ENCODE measurements around the gene FASN.
A peak's percentile ranks its signal among the peaks of the same experiment; 100 is the strongest.

Gene FASN

DNA sequence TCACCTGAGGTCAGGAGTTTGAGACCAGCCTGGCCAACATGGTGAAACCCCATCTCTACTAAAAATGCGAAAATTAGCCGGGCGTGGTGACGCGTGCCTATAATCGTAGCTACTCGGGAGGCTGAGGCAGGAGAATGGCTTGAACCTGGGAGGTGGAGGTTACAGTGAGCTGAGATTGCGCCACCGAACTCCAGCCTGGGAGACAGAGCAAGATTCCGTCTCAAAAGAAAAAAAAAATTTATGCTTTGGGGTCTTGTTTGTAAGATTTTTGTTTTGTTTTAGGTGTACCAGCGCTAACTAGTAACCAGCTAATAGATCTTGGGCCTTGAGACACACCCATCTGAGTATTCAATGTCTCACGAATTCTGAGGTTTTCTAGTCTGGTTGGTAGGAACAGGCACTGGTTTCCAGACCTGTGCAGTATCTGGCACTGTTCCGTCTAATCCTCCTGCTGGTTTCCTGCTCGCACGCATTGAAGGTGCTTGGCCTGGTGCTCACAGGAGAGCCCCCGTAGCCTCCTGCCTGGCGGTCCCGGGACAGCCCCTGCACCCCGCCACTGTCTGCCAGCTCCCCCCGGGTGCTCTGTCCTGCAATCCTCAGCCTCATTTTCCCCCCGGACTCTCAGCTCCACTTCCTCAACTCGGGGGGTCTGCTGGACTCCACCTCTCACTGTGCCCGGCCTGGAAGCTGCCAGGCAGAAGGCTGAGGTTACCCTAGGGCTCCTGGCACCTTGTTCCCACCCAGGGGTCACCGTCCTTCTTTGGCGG lies 21.8 kb downstream of the FASN start:
- Histone ChIP-seq H3K4me2 (ENCODE audit: low read length) (no peak overlapping the region), H3K9me3 (replicated peaks; ENCODE audit: low read length) (no peaks in the 10 kb centered on the region), H3K27me3 (ENCODE audit: control insufficient read depth, insufficient read depth, low read length) (no peaks in the 10 kb centered on the region), H3K36me3 (ENCODE audit: insufficient read depth, low read length) (peaks cover 34% of the 10 kb centered on the region), H3K4me1 (ENCODE audit: control insufficient read depth, insufficient read depth, low read length) (no peaks in the 10 kb centered on the region), H3K9ac (ENCODE audit: low read depth, low read length) (no peak overlapping the region), H3K4me3 (ENCODE audit: low read length) (no peak overlapping the region)

DNA sequence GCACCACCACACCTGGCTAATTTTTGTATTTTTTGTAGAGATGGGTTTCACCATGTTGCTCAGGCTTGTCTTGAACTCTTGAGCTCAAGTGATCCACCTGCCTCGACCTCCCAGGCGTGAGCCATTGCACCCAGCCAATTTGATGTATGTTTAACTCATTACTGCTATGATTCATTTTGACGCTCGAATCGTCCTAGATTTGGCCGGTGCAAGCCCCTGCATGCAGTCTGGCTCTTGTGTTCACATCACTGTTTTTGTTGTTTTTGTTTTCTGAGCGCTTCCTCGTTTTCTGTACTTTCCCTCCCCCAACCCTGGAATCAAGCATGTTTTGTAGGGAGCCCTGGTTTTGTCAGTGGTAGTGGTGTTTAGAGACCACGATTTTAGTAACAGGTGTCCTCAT lies 24.6 kb downstream of the FASN start:
- Histone ChIP-seq H3K27me3 (ENCODE audit: control insufficient read depth, insufficient read depth, low read length) (no peaks in the 10 kb centered on the region), H3K9ac (ENCODE audit: low read depth, low read length) (no peak overlapping the region), H3K4me1 (ENCODE audit: control insufficient read depth, insufficient read depth, low read length) (no peaks in the 10 kb centered on the region), H3K4me3 (ENCODE audit: low read length) (no peak overlapping the region), H3K36me3 (ENCODE audit: insufficient read depth, low read length) (peaks cover 12% of the 10 kb centered on the region), H3K4me2 (ENCODE audit: low read length) (no peak overlapping the region), H3K9me3 (replicated peaks; ENCODE audit: low read length) (no peaks in the 10 kb centered on the region)

- Histone ChIP-seq H3K4me1 (ENCODE audit: control insufficient read depth, insufficient read depth, low read length) (no peaks in the 10 kb centered on the region), H3K27me3 (ENCODE audit: control insufficient read depth, insufficient read depth, low read length) (no peaks in the 10 kb centered on the region), H3K9me3 (replicated peaks; ENCODE audit: low read length) (no peaks in the 10 kb centered on the region), H3K4me2 (ENCODE audit: low read length) (no peak overlapping the region), H3K4me3 (ENCODE audit: low read length) (no peak overlapping the region), H3K9ac (ENCODE audit: low read depth, low read length) (no peak overlapping the region), H3K36me3 (ENCODE audit: insufficient read depth, low read length) (peaks cover 6% of the 10 kb centered on the region)
Observed at GRCh38 chr17:82072827-82073226, 25.2 kb downstream of the FASN start.

GRCh38 chr17:82070611-82071010 lies 27.4 kb downstream of the FASN start:
- Histone ChIP-seq H3K4me3 (ENCODE audit: low read length) (no peak overlapping the region), H3K4me2 (ENCODE audit: low read length) (no peak overlapping the region), H3K4me1 (ENCODE audit: control insufficient read depth, insufficient read depth, low read length) (peaks cover 8% of the 10 kb centered on the region), H3K36me3 (ENCODE audit: insufficient read depth, low read length) (no peaks in the 10 kb centered on the region), H3K27me3 (ENCODE audit: control insufficient read depth, insufficient read depth, low read length) (no peaks in the 10 kb centered on the region), H3K9ac (ENCODE audit: low read depth, low read length) (no peak overlapping the region), H3K9me3 (replicated peaks; ENCODE audit: low read length) (no peaks in the 10 kb centered on the region)

DNA sequence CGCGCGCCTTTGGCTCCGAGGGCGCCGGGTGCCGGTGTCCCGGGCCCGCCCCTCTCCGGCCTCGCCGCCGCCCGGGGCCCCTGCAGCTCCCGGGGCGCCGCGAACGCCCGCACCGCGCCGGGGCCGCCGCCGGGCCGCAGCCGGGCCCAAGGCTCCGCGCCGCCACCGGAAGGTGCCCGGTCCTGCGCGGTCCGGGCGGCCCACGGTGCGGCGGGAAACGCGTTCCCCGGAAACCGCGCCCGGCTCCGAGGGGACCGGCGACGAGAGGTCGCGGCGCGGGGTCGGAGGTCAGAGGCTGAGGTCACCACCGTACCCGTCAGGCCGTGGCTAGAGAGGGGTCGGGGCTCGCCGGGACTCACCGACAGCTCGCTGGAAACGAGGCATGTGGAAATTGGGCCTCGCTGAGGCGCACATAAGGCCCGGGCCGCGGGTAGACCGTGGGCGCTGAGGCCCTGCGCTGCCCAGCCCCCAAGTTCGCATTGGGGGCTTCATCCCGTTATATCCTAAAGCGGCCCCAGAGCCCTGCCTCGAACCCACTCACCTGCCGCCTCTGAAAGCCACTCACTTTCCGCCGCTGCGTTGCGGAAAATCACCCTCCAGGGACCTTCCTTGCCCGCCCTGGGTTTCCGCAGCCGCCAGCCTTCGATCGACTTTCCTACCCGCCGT lies 32.3 kb downstream of the FASN start, which contains the start of gene DUS1L:
Gene DUS1L (minus strand): TSS at position 167 of the 666 bp plus-strand sequence. CDS start 745 bp downstream, outside the sequence.
- Histone ChIP-seq H3K9ac (ENCODE audit: low read depth, low read length) (peak within 1 kb of the TSS; percentile 97), H3K36me3 (ENCODE audit: insufficient read depth, low read length) (peaks cover 15% of the 10 kb centered on the region), H3K4me3 (ENCODE audit: low read length) (peak within 1 kb of the TSS; percentile 87), H3K4me2 (ENCODE audit: low read length) (peak within 1 kb of the TSS; percentile 100), H3K27me3 (ENCODE audit: control insufficient read depth, insufficient read depth, low read length) (no peaks in the 10 kb centered on the region), H3K4me1 (ENCODE audit: control insufficient read depth, insufficient read depth, low read length) (peaks cover 21% of the 10 kb centered on the region), H3K9me3 (replicated peaks; ENCODE audit: low read length) (no peaks in the 10 kb centered on the region)

GRCh38 chr17:82065193-82065637 lies 32.8 kb downstream of the FASN start:
- H3K9me3 ChIP-seq (replicated peaks; ENCODE audit: low read length), result no peaks in the 10 kb centered on the region
- H3K4me3 ChIP-seq (ENCODE audit: low read length), result peak overlapping the region; percentile 87
- peak overlapping the region; percentile 97 for H3K9ac ChIP-seq (ENCODE audit: low read depth, low read length)
- H3K36me3 ChIP-seq (ENCODE audit: insufficient read depth, low read length), result peaks cover 20% of the 10 kb centered on the region
- peak overlapping the region; percentile 100 for H3K4me2 ChIP-seq (ENCODE audit: low read length)
- no peaks in the 10 kb centered on the region for H3K27me3 ChIP-seq (ENCODE audit: control insufficient read depth, insufficient read depth, low read length)
- H3K4me1 ChIP-seq (ENCODE audit: control insufficient read depth, insufficient read depth, low read length), result peaks cover 21% of the 10 kb centered on the region

DNA sequence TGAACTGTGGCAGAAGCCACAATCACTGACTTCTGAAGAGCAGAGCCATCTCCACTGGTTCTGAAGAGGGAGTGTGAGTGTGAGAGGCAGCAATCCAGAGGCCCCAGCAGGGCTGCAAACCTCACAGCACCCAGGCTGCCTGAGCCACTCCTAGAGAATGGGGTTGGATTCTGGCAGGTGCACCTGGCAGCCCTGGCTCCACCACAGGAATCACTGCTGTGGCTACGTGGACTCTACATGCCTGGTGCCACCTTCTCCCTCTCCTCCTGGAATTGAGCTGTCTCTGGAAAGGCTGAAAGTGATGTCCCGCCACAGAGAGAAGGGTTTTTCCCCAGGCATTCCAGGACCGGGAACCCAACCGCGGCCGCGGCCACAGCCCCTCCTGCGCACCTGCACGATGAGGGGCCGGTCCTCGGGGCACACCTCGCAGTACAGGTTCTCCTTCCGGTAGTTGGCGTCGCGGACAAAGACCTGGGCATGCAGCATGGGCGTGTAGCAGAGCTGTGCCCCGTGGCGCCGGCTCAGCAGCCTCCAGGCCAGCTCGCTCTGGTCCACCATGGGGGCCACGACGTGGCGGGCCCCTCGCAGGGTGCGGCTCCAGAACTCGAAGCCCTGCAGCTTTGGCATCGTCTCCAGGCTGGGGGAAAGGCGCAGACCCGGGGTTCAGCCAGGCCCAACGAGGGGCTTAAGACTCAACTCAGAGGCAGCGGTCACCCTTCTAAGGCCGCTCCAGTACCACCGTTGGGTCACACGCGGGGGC lies 33.4 kb downstream of the FASN start:
- Histone ChIP-seq H3K36me3 (ENCODE audit: insufficient read depth, low read length) (peaks cover 26% of the 10 kb centered on the region), H3K4me3 (ENCODE audit: low read length) (peak overlapping the region; percentile 87), H3K9me3 (replicated peaks; ENCODE audit: low read length) (no peaks in the 10 kb centered on the region), H3K27me3 (ENCODE audit: control insufficient read depth, insufficient read depth, low read length) (no peaks in the 10 kb centered on the region), H3K9ac (ENCODE audit: low read depth, low read length) (peak overlapping the region; percentile 97), H3K4me1 (ENCODE audit: control insufficient read depth, insufficient read depth, low read length) (peaks cover 21% of the 10 kb centered on the region), H3K4me2 (ENCODE audit: low read length) (peak overlapping the region; percentile 100)

DNA sequence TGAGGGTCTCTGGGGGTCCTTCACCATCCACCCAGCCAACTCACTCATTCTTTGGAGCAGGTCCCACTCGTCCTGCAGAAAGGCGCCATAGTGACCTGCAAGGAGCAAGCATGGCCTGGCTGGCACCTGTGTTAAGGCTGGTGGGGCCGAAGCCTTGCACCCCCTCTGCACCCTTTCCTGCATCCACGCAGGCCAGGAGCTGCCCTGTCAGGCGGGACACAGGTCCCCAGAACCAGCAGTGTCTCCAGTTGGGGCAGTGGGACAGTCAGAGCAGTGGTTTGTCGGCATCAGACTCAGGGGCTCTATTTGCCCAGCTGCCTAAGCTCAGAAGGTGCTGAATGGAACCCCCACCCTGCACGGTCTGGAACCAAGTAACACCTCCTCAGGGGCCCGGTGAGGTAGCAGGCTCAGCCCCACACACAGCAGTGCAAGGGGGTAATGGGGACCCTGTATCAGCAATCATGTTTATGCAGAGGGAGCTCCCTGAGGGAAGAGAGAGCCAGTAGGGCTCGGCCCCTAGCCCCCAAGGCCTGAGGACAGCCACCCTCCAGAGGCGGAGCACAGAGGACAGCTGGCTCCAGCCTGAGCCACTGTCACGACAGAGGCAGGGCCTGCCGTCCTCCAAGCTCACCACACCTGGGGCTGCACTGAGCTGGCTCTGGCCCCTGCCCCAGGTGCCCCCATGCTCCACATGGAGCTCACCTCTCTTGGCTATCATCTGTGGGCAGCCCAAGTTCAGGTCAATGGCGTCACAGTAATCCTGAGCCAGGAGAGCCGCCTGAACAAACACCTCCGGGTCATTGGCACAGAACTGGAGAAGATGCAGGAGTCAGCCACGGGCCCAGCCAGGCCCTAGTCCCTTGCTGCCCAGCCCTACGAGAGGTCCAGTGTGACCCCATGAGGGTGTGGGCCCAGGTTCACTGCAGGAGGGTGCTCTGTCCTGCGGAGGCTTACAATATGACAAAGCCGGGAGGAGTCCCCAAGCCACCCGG lies 34.3 kb downstream of the FASN start:
- H3K9me3 ChIP-seq (replicated peaks; ENCODE audit: low read length), result no peaks in the 10 kb centered on the region
- H3K36me3 ChIP-seq (ENCODE audit: insufficient read depth, low read length), result peaks cover 35% of the 10 kb centered on the region
- H3K27me3 ChIP-seq (ENCODE audit: control insufficient read depth, insufficient read depth, low read length), result no peaks in the 10 kb centered on the region
- peak overlapping the region; percentile 97 for H3K9ac ChIP-seq (ENCODE audit: low read depth, low read length)
- peaks cover 21% of the 10 kb centered on the region for H3K4me1 ChIP-seq (ENCODE audit: control insufficient read depth, insufficient read depth, low read length)
- H3K4me3 ChIP-seq (ENCODE audit: low read length), result peak overlapping the region; percentile 87
- H3K4me2 ChIP-seq (ENCODE audit: low read length), result peak overlapping the region; percentile 100

DNA sequence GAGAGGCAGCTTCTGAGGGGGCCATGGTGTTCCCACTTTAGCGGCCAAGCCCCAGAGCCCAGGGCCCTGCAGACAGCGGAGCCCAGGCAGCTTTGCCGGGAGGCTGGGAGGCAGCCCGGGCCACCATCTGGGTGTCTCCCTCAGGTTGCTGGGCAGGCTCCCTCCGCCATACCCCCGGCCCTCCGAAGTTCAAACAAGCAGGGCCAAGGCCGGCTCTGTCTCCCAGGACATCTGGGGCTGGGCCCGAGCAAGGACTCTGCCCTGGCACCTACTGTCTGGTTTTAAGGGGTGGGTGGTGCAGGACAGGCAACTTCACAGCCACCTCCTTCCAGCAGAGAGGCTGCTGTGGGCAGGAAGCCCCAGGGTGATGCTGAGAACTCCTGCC lies 35.1 kb downstream of the FASN start:
- H3K36me3 ChIP-seq (ENCODE audit: insufficient read depth, low read length), result peaks cover 41% of the 10 kb centered on the region
- no peaks in the 10 kb centered on the region for H3K9me3 ChIP-seq (replicated peaks; ENCODE audit: low read length)
- H3K4me3 ChIP-seq (ENCODE audit: low read length), result no peak overlapping the region
- no peak overlapping the region for H3K4me2 ChIP-seq (ENCODE audit: low read length)
- peaks cover 21% of the 10 kb centered on the region for H3K4me1 ChIP-seq (ENCODE audit: control insufficient read depth, insufficient read depth, low read length)
- no peaks in the 10 kb centered on the region for H3K27me3 ChIP-seq (ENCODE audit: control insufficient read depth, insufficient read depth, low read length)
- no peak overlapping the region for H3K9ac ChIP-seq (ENCODE audit: low read depth, low read length)

- H3K36me3 ChIP-seq (ENCODE audit: insufficient read depth, low read length), result peaks cover 48% of the 10 kb centered on the region
- peaks cover 21% of the 10 kb centered on the region for H3K4me1 ChIP-seq (ENCODE audit: control insufficient read depth, insufficient read depth, low read length)
- H3K4me2 ChIP-seq (ENCODE audit: low read length), result no peak overlapping the region
Observed at GRCh38 chr17:82062076-82062983, 35.7 kb downstream of the FASN start.

More at GRCh38 chr17:82062076-82062983, 35.7 kb downstream of the FASN start:
- Histone ChIP-seq H3K9ac (ENCODE audit: low read depth, low read length) (no peak overlapping the region), H3K9me3 (replicated peaks; ENCODE audit: low read length) (no peaks in the 10 kb centered on the region), H3K27me3 (ENCODE audit: control insufficient read depth, insufficient read depth, low read length) (no peaks in the 10 kb centered on the region), H3K4me3 (ENCODE audit: low read length) (no peak overlapping the region)

Data from skeletal muscle satellite cell (primary cell).